Measurements from ENCODE around the gene TSPAN17. TPM values are rescaled to one million over a fixed set of nuclear protein-coding genes. Genes with fewer than 3 reads are reported as not detected.
A peak's percentile ranks its signal among the peaks of the same experiment; 100 is the strongest.

TSPAN17 gene
- total RNA-seq, 1 donor from 2014 or later, result 53.9 TPM

DNA sequence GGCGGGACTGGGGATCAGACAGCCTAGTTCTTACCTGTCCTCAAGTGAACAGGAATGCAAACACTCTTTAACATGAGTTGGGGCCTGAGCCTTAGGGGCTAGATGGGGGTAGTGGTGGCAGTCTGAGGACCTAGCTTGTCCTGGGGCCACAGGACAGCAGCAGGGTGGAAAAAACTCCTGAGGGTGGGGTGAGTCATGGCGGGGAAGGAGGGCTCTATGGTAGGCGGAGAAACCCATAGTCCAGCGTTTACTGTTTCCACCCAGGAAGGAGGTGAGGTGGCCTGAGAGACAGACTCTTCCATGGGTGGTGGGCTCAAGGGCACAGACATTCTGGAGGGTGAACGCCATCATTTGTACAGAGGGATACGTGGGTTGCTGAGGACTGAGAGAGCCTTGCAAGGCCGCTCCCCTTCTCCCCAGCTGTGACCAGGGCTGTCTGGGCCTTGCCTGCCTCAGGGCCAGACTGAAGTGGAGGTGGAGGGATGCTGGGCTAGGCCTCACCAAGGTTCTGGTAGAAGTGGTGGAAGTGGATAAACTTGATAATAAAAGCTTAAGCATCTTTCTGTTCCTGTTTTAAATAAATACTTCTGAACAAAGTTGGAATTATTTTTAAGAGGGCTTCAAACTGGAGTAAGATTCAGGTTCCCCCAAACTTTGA lies 1.1 kb upstream of the TSPAN17 start:
- DNase-seq (ENCODE audit: low read depth), result no peak
- Histone ChIP-seq H3K36me3 (ENCODE audit: control insufficient read depth, insufficient read depth, low read length) (no peaks in the 10 kb centered on the region), H3K4me3 (ENCODE audit: low read depth, low read length) (no peak overlapping the region), H3K27me3 (ENCODE audit: control insufficient read depth, insufficient read depth, low read length) (no peaks in the 10 kb centered on the region)
- TF ChIP-seq, protein P1, sequence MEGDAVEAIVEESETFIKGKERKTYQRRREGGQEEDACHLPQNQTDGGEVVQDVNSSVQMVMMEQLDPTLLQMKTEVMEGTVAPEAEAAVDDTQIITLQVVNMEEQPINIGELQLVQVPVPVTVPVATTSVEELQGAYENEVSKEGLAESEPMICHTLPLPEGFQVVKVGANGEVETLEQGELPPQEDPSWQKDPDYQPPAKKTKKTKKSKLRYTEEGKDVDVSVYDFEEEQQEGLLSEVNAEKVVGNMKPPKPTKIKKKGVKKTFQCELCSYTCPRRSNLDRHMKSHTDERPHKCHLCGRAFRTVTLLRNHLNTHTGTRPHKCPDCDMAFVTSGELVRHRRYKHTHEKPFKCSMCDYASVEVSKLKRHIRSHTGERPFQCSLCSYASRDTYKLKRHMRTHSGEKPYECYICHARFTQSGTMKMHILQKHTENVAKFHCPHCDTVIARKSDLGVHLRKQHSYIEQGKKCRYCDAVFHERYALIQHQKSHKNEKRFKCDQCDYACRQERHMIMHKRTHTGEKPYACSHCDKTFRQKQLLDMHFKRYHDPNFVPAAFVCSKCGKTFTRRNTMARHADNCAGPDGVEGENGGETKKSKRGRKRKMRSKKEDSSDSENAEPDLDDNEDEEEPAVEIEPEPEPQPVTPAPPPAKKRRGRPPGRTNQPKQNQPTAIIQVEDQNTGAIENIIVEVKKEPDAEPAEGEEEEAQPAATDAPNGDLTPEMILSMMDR (IDR thresholded peaks at IDR 0.05; ENCODE audit: insufficient read depth, low read length, poor library complexity, severe bottlenecking), result no peak

DNA sequence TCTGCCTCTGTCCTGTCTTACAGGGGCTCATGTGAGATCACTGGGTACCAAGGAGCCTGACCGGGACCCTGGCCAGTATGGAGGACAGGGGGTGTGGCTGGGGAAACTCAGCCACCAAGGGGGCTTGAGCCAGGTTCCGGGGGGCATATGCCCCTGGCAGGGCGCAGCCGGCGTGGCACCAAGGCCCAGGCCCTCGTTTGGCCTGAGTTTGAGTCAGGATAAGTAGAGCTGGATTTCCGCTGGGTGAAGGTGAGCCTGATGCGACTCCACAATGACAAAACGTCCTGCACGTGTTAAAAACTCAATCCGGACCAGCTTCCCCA lies 616 bp upstream of the TSPAN17 start:
- no peaks in the 10 kb centered on the region for H3K36me3 ChIP-seq (ENCODE audit: control insufficient read depth, insufficient read depth, low read length)
- TF ChIP-seq, protein P1 (IDR thresholded peaks at IDR 0.05; ENCODE audit: insufficient read depth, low read length, poor library complexity, severe bottlenecking), result no peak
- no peak for DNase-seq (ENCODE audit: low read depth)

DNA sequence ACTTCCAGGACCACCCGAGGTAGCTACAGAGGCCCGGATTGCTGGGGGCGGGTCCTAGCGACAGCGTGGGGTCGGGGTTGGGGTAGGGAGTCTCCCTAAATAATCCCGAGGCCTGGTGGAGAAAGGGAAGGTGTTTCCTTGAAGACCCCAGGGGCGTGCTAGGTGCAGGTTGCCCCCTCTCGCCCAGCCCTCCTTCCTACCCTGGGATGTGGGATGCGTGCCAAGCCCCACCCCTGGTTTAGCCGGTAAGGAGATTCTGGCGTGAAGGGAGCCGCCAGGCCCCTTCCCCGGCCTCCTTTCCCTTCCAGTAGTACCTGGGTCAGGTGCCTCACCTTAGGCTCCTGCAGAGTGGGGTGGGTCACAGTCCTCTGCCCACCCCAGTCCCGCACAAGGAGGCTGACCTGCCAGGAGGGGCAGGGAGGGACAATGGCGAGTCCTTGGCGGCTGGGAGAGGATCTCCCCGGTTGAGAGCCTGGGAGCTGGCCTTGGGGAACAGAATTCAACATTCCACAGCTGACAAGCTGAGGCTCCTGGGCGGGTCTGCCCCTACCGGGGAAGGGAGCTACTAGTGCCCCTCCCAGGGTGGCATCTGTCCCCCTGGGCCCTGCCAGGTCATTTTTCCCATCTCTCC lies 674 bp downstream of the TSPAN17 start:
- H3K4me3 ChIP-seq (ENCODE audit: low read depth, low read length), result peak overlapping the region; percentile 72
- no peaks in the 10 kb centered on the region for H3K36me3 ChIP-seq (ENCODE audit: control insufficient read depth, insufficient read depth, low read length)
- TF ChIP-seq, protein P1 (IDR thresholded peaks at IDR 0.05; ENCODE audit: insufficient read depth, low read length, poor library complexity, severe bottlenecking), result no peak
- no peaks in the 10 kb centered on the region for H3K27me3 ChIP-seq (ENCODE audit: control insufficient read depth, insufficient read depth, low read length)
- DNase-seq (ENCODE audit: low read depth), result no peak

More for the DNA sequence above, 616 bp upstream of the TSPAN17 start:
- Histone ChIP-seq H3K27me3 (ENCODE audit: control insufficient read depth, insufficient read depth, low read length) (no peaks in the 10 kb centered on the region), H3K4me3 (ENCODE audit: low read depth, low read length) (peak overlapping the region; percentile 34)

- no peak for DNase-seq (ENCODE audit: low read depth)
- no peaks in the 10 kb centered on the region for H3K36me3 ChIP-seq (ENCODE audit: control insufficient read depth, insufficient read depth, low read length)
- H3K4me3 ChIP-seq (ENCODE audit: low read depth, low read length), result peak overlapping the region; percentile 72
- TF ChIP-seq, protein P1 (IDR thresholded peaks at IDR 0.05; ENCODE audit: insufficient read depth, low read length, poor library complexity, severe bottlenecking), result no peak
- no peaks in the 10 kb centered on the region for H3K27me3 ChIP-seq (ENCODE audit: control insufficient read depth, insufficient read depth, low read length)
Measured at GRCh38 chr5:176648474-176649194, 1.4 kb downstream of the TSPAN17 start.

GRCh38 chr5:176650354-176650884 lies 3.1 kb downstream of the TSPAN17 start:
- TF ChIP-seq, protein P1 (IDR thresholded peaks at IDR 0.05; ENCODE audit: insufficient read depth, low read length, poor library complexity, severe bottlenecking), result no peak
- Histone ChIP-seq H3K27me3 (ENCODE audit: control insufficient read depth, insufficient read depth, low read length) (no peaks in the 10 kb centered on the region), H3K36me3 (ENCODE audit: control insufficient read depth, insufficient read depth, low read length) (no peaks in the 10 kb centered on the region), H3K4me3 (ENCODE audit: low read depth, low read length) (no peak overlapping the region)
- DNase-seq (ENCODE audit: low read depth), result no peak
